RWPE2 (cell line): Measurements from ENCODE around the gene TRPC4AP.

Source experiments
- ATAC-seq: fragments of 200-7000 bp; cut with Tn5 transposase; 3 replicates; pipeline ENCODE4 v1.9.1; 2021; ENCODE audit warnings: low read depth
- DNase-seq: peaks from one replicate; pipeline ENCODE4 v3.0.0-alpha.2; 2020; ENCODE audit warnings: low spot score
- H3K27ac ChIP-seq: fragments of 450-650 bp; 2 replicates; pipeline ENCODE4 v1.5.1; 2017; ENCODE audit warnings: mild to moderate bottlenecking; ENCODE audit not compliant: poor library complexity, severe bottlenecking
- H3K27me3 ChIP-seq: fragments of 250-450 bp; sonication (Bioruptor Pico); 2 replicates; pipeline ENCODE4 v1.5.1; 2021; ENCODE audit warnings: mild to moderate bottlenecking, moderate library complexity; ENCODE audit not compliant: insufficient read depth, poor library complexity, severe bottlenecking
- H3K36me3 ChIP-seq: fragments of 250-450 bp; sonication (Bioruptor Pico); 2 replicates; pipeline ENCODE4 v1.5.1; 2020; ENCODE audit warnings: low read depth, mild to moderate bottlenecking, moderate library complexity
- H3K4me1 ChIP-seq: fragments of 250-450 bp; sonication (Bioruptor Pico); 2 replicates; pipeline ENCODE4 v1.5.1; 2021; ENCODE audit warnings: mild to moderate bottlenecking, moderate library complexity; ENCODE audit not compliant: insufficient read depth, poor library complexity, severe bottlenecking
- H3K4me3 ChIP-seq: fragments of 250-450 bp; sonication (Bioruptor Pico); 2 replicates; pipeline ENCODE4 v1.5.1; 2021; ENCODE audit warnings: mild to moderate bottlenecking, moderate library complexity; ENCODE audit not compliant: severe bottlenecking
- H3K9me3 ChIP-seq: fragments of 250-450 bp; sonication (Bioruptor Pico); 2 replicates; pipeline ENCODE4 v1.5.1; 2021; ENCODE audit warnings: mild to moderate bottlenecking, moderate library complexity; ENCODE audit not compliant: severe bottlenecking
- CTCF ChIP-seq: fragments of 450-650 bp; IDR thresholded peaks from one replicate; pipeline ENCODE4 v1.5.1; 2017; ENCODE audit warnings: mild to moderate bottlenecking, moderate library complexity; ENCODE audit not compliant: poor library complexity, severe bottlenecking

The TRPC4AP gene

GRCh38 chr20:34987288-34988190 lies 105.1 kb downstream of the TRPC4AP start:
- TF ChIP-seq CTCF = no peak
- DNase-seq (no peak), ATAC-seq (no peak)
- no peaks in the 10 kb centered on the region for H3K4me1 ChIP-seq
- H3K27ac ChIP-seq = no peak overlapping the region
- no peak overlapping the region for H3K4me3 ChIP-seq
- no peaks in the 10 kb centered on the region for H3K9me3 ChIP-seq
- H3K36me3 ChIP-seq = no peaks in the 10 kb centered on the region
- no peaks in the 10 kb centered on the region for H3K27me3 ChIP-seq

GRCh38 chr20:34986311-34987287 lies 106.0 kb downstream of the TRPC4AP start:
- Histone ChIP-seq H3K27ac (no peak overlapping the region), H3K27me3 (no peaks in the 10 kb centered on the region), H3K36me3 (no peaks in the 10 kb centered on the region), H3K9me3 (no peaks in the 10 kb centered on the region), H3K4me1 (no peaks in the 10 kb centered on the region), H3K4me3 (no peak overlapping the region)
- TF ChIP-seq CTCF = no peak
- DNase-seq = no peak
- no peak for ATAC-seq

- H3K9me3 ChIP-seq = no peaks in the 10 kb centered on the region
- DNase-seq (peak; percentile 81), ATAC-seq (no peak)
- no peak overlapping the region for H3K27ac ChIP-seq
- H3K4me1 ChIP-seq = no peaks in the 10 kb centered on the region
- H3K36me3 ChIP-seq = no peaks in the 10 kb centered on the region
- no peaks in the 10 kb centered on the region for H3K27me3 ChIP-seq
- no peak for TF ChIP-seq CTCF
- H3K4me3 ChIP-seq = no peak overlapping the region
These were observed 106.9 kb downstream of the TRPC4AP start for GRCh38 chr20:34985461-34986310.

GRCh38 chr20:34984756-34985261 lies 107.8 kb downstream of the TRPC4AP start:
- H3K36me3 ChIP-seq = no peaks in the 10 kb centered on the region
- H3K4me3 ChIP-seq = no peak overlapping the region
- H3K4me1 ChIP-seq = no peaks in the 10 kb centered on the region
- H3K9me3 ChIP-seq = no peaks in the 10 kb centered on the region
- no peak for TF ChIP-seq CTCF
- ATAC-seq (peak; percentile 16; the same call in 1 of the 3 replicates), DNase-seq (peak; percentile 83)
- no peaks in the 10 kb centered on the region for H3K27me3 ChIP-seq
- H3K27ac ChIP-seq = no peak overlapping the region
